NCI-H524 (cell line): ENCODE results near the gene CUX1.

ENCODE experiments used
- DNase-seq, 2 experiments: peaks; one replicate each; lab custom pipeline; 2025; lab: John Stamatoyannopoulos, UW

Gene CUX1

GRCh38 chr7:102185796-102186195 is 368.4 kb downstream of the CUX1 start:
- DNase-seq, result no peak

- no peak for DNase-seq
These were observed 368.9 kb downstream of the CUX1 start for GRCh38 chr7:102186306-102186705.

GRCh38 chr7:102188746-102189145 is 371.3 kb downstream of the CUX1 start:
- peak in 1 of 2 experiments; percentile 1 for DNase-seq

- no peak for DNase-seq
These were observed 372.3 kb downstream of the CUX1 start for GRCh38 chr7:102189756-102190155.

GRCh38 chr7:102190776-102191350 is 373.4 kb downstream of the CUX1 start:
- no peak for DNase-seq

- DNase-seq, result no peak
These were observed 374.3 kb downstream of the CUX1 start for GRCh38 chr7:102191556-102192379.

GRCh38 chr7:102192790-102193189 is 375.4 kb downstream of the CUX1 start:
- no peak for DNase-seq

GRCh38 chr7:102193806-102194205 is 376.4 kb downstream of the CUX1 start:
- DNase-seq, result no peak

- no peak for DNase-seq
These were observed 377.9 kb downstream of the CUX1 start for GRCh38 chr7:102195361-102195760.

GRCh38 chr7:102196028-102196427 is 378.6 kb downstream of the CUX1 start:
- no peak for DNase-seq

- no peak for DNase-seq
These were observed 379.7 kb downstream of the CUX1 start for GRCh38 chr7:102197161-102197560.

GRCh38 chr7:102197599-102197998 is 380.2 kb downstream of the CUX1 start:
- no peak for DNase-seq

- no peak for DNase-seq
These were observed 381.1 kb downstream of the CUX1 start for GRCh38 chr7:102198417-102198956.

GRCh38 chr7:102201576-102201975 is 384.1 kb downstream of the CUX1 start:
- no peak for DNase-seq

- DNase-seq, result no peak
These were observed 385.1 kb downstream of the CUX1 start for GRCh38 chr7:102202556-102202955.

- no peak for DNase-seq
These were observed 385.8 kb downstream of the CUX1 start for GRCh38 chr7:102203218-102203617.

GRCh38 chr7:102204212-102204611 is 386.8 kb downstream of the CUX1 start:
- no peak for DNase-seq

GRCh38 chr7:102205915-102206314 is 388.5 kb downstream of the CUX1 start:
- no peak for DNase-seq

GRCh38 chr7:102208826-102209225 is 391.4 kb downstream of the CUX1 start:
- peak in 1 of 2 experiments; percentile 11 for DNase-seq

GRCh38 chr7:102210787-102211186 is 393.4 kb downstream of the CUX1 start:
- no peak for DNase-seq

GRCh38 chr7:102211590-102212550 is 394.4 kb downstream of the CUX1 start:
- no peak for DNase-seq

- no peak for DNase-seq
These were observed 397.1 kb downstream of the CUX1 start for GRCh38 chr7:102214477-102215072.
